Measurements from ENCODE around the gene PDHX.
"Not testable (repeated sequence)": the region's sequence is repeated elsewhere in the genome, so short reads cannot be mapped to it uniquely, and the experiment has no call there.

PDHX gene

GRCh38 chr11:34890812-34891211 is 25.6 kb upstream of the PDHX start:
- Histone ChIP-seq H3K27me3 (no peaks in the 10 kb centered on the region), H3K4me1 (no peaks in the 10 kb centered on the region), H3K27ac (no peak overlapping the region), H3K4me3 (no peak overlapping the region), H3K9me3 (no peaks in the 10 kb centered on the region), H3K36me3 (peaks cover 12 to 17% (median 16%) of the 10 kb centered on the region in 3 donors)
- intact Hi-C loops (cut with DNase I; ENCODE audit: low total_unique reads): loop anchor here (10.0 kb wide), 1 partner anchor 306 kb away; no protein-coding TSS in a partner anchor
- TF ChIP-seq CTCF (IDR thresholded peaks at IDR 0.05): peak; percentile 12 to 51
- no peak for DNase-seq

DNA sequence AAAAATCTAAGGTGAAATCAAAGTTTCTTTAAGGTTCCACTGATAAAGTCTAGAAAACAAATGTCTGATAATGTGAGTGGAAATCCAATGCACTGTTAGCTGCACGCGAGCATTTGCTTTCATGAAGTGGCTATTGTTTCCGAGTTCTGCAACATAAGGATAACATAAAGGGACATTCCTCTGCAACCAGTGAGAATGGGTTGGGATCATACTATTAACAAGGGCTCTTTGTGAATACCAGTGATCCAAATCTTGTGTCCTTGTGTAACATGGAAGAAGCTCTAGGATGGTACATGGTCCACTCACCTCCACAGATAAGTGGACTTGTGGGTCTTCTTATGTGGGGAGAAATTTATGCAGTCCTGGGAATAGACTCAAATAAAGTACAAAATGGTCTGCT is 24.8 kb upstream of the PDHX start:
- no peaks in the 10 kb centered on the region for H3K27me3 ChIP-seq
- no peaks in the 10 kb centered on the region for H3K9me3 ChIP-seq
- no peak overlapping the region for H3K4me3 ChIP-seq
- H3K36me3 ChIP-seq: peaks cover 10 to 16% (median 11%) of the 10 kb centered on the region in 3 donors
- H3K4me1 ChIP-seq: no peaks in the 10 kb centered on the region
- intact Hi-C loops (cut with DNase I; ENCODE audit: low total_unique reads): loop anchor here (10.0 kb wide), 1 partner anchor 307 kb away; no protein-coding TSS in a partner anchor
- no peak overlapping the region for H3K27ac ChIP-seq
- no peak for DNase-seq
- no peak for TF ChIP-seq CTCF (IDR thresholded peaks at IDR 0.05)

DNA sequence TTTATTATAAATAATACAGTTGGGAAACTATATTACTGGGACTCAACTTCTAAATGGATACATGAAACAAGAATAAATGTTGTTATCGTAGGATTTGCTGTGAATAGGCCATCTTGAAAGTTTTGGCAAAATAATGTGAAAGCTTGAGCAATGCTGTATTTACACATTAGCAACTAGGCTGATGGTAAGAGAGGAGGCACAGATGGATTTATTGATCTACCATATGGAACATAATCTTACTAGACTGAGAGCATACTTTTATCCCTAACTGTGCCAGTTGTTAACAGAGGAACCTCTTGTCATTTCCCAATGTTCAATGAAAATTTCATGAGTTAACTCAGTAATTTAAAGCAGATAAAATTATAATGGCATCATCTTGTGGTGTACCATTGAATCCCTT is 23.0 kb upstream of the PDHX start:
- no peaks in the 10 kb centered on the region for H3K4me1 ChIP-seq
- DNase-seq: no peak

GRCh38 chr11:34896191-34896590 is 20.2 kb upstream of the PDHX start:
- H3K4me1 ChIP-seq, H3K27me3 ChIP-seq, H3K36me3 ChIP-seq, H3K27ac ChIP-seq, H3K4me3 ChIP-seq, DNase-seq: not testable (repeated sequence)
- H3K9me3 ChIP-seq: peaks cover 0 to 30% (median 16%) of the 10 kb centered on the region in 3 donors
- intact Hi-C loops (cut with DNase I; ENCODE audit: low total_unique reads): loop anchor here (10.0 kb wide), 1 partner anchor 311 kb away; no protein-coding TSS in a partner anchor

More for the DNA sequence above, 23.0 kb upstream of the PDHX start:
- intact Hi-C loops (cut with DNase I; ENCODE audit: low total_unique reads): loop anchor here (10.0 kb wide), 1 partner anchor 309 kb away; no protein-coding TSS in a partner anchor
- H3K9me3 ChIP-seq: peaks cover 0 to 6% (median 0%) of the 10 kb centered on the region in 3 donors
- H3K4me3 ChIP-seq: no peak overlapping the region
- peaks cover under 1 to 4% (median 3%) of the 10 kb centered on the region in 3 donors for H3K36me3 ChIP-seq
- no peaks in the 10 kb centered on the region for H3K27me3 ChIP-seq
- no peak overlapping the region for H3K27ac ChIP-seq
- no peak for TF ChIP-seq CTCF (IDR thresholded peaks at IDR 0.05)

DNA sequence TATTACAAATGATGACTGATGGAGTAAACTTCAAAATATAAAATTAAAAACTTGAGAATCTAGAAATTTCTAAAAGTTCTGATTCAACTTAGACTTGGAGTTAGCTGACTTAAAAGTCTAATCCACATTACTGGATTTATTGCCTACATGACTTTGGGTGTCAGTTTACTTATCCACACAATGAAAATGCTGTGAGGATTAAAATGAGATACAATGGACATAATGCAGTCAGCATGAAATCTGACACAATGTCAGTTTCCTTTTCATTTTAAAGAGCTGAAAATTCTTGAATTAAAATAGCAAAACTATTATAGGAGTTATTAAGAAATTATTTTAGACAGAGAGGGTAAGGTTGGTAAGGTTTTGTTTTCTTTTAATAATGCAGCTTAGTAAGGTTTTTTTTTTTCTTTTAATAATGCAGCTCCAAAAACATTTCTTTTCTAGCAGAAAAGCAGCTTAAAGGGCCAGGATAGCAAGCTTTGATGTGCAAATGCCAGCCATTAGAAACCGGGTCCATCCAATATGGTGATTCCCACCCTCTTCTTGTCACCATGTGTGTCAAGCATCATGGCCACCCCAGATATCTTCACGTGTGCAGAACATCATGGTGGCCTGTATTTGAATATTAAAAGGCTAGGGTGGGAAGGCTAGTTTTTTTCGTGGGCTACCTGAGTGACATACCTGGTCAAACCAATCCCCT is 19.1 kb upstream of the PDHX start:
- intact Hi-C loops (cut with DNase I; ENCODE audit: low total_unique reads): loop anchor here (10.0 kb wide), 1 partner anchor 313 kb away; no protein-coding TSS in a partner anchor
- DNase-seq: no peak
- H3K4me1 ChIP-seq: no peaks in the 10 kb centered on the region
- no peak for TF ChIP-seq CTCF (IDR thresholded peaks at IDR 0.05)
- H3K27me3 ChIP-seq: no peaks in the 10 kb centered on the region
- no peak overlapping the region for H3K4me3 ChIP-seq
- H3K27ac ChIP-seq: no peak overlapping the region
- peaks cover 0 to 9% (median 0%) of the 10 kb centered on the region in 3 donors for H3K36me3 ChIP-seq
- peaks cover 0 to 30% (median 16%) of the 10 kb centered on the region in 3 donors for H3K9me3 ChIP-seq

GRCh38 chr11:34898474-34898873 is 17.9 kb upstream of the PDHX start:
- intact Hi-C loops (cut with DNase I; ENCODE audit: low total_unique reads): loop anchor here (10.0 kb wide), 1 partner anchor 314 kb away; no protein-coding TSS in a partner anchor
- Histone ChIP-seq H3K4me1 (no peaks in the 10 kb centered on the region), H3K27me3 (no peaks in the 10 kb centered on the region), H3K36me3 (peaks cover 0 to 9% (median 0%) of the 10 kb centered on the region in 3 donors), H3K4me3 (no peak overlapping the region), H3K9me3 (peaks cover 0 to 30% (median 16%) of the 10 kb centered on the region in 3 donors), H3K27ac (no peak overlapping the region)
- no peak for DNase-seq
- no peak for TF ChIP-seq CTCF (IDR thresholded peaks at IDR 0.05)
